OCI-LY1 (cell line): ENCODE data around the gene PIM3.

Experiments used
- CTCF ChIP-seq: fragments of 200-600 bp; sonication (generic), shearing (Covaris generic); IDR thresholded peaks from 2 replicates; pipeline ENCODE4 v1.5.1; 2017; ENCODE audit warnings: mild to moderate bottlenecking, antibody characterized with exemption, low read length, moderate library complexity, mixed read lengths
- EZH2 ChIP-seq: fragments of 200-600 bp; sonication (generic), shearing (Covaris generic); IDR thresholded peaks from 2 replicates; pipeline ENCODE4 v1.8.0; 2017; ENCODE audit warnings: borderline replicate concordance, mixed run types, mild to moderate bottlenecking, antibody characterized with exemption, low read length, moderate library complexity, mixed read lengths

GRCh38 chr22:49922926-49923325, 37.6 kb upstream of the PIM3 start:
- TF ChIP-seq EZH2 (no peak), CTCF (no peak)
